Measurements from ENCODE around the gene SSTR3. TPM values are rescaled to one million over a fixed set of nuclear protein-coding genes. Genes with fewer than 3 reads are reported as not detected.
"Not testable (repeated sequence)": the region's sequence is repeated elsewhere in the genome, so short reads cannot be mapped to it uniquely, and the experiment has no call there.

The SSTR3 gene
- total RNA-seq, 1 donor from 2014 or later, result 0.09 TPM

GRCh38 chr22:37234736-37235711 lies 22.7 kb upstream of the SSTR3 start:
- H3K36me3 Mint-ChIP-seq (ENCODE audit: low read depth), result no peaks in the 10 kb centered on the region
- H3K4me3 Mint-ChIP-seq, result no peak overlapping the region
- H3K27me3 Mint-ChIP-seq (ENCODE audit: low read depth), result no peaks in the 10 kb centered on the region
- no peaks in the 10 kb centered on the region for H3K9me3 Mint-ChIP-seq
- DNase-seq (ENCODE audit: low read depth, low spot score), result no peak
- H3K4me1 Mint-ChIP-seq, result no peaks in the 10 kb centered on the region
- no peak for TF ChIP-seq CTCF (conservative IDR thresholded peaks at IDR 0.05)
- no peak overlapping the region for H3K27ac Mint-ChIP-seq (ENCODE audit: unreplicated experiment)

DNA sequence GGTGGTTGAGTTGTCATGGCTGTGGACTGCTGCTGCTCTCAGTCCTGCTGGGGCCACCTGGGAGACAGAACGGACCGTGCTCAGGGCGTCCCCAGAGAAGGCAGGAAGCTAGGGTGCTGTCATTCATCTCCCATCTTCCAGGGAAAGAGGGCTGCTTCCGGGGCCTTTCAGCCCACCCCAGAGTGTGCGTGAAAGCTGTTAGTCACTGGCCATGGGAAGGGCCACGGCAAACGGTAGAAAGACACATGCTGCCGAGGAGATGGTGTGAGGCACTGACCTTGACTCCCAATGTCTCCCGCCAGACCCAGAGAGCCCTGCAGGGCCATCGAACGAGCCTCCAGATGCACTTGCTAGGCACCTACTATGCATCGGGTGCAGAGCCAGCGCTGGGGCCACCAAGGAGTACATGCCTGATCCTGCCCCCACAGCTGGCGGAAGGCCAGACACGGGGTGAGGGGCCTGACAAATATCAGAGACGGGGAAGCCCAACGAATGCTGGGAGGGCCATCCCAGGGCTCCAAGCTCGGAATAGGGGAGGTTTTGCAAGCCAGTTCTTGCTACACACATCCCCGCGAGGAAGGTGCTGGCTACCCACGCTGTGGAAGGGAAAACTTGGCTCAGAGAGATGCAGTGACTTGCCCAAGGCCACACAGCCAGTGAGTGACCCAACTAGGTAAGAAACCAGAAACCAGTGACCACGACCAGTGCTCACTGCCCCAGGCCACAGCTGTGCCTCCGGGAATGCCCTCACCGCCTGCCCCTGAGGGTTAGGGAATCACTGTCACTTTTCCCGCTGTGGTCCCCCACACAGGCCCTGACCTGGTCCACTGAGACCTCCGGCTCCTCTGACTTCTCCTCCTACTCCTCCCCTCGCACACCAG lies 21.7 kb upstream of the SSTR3 start:
- no peaks in the 10 kb centered on the region for H3K27me3 Mint-ChIP-seq (ENCODE audit: low read depth)
- DNase-seq (ENCODE audit: low read depth, low spot score), result no peak
- no peaks in the 10 kb centered on the region for H3K9me3 Mint-ChIP-seq
- no peaks in the 10 kb centered on the region for H3K36me3 Mint-ChIP-seq (ENCODE audit: low read depth)
- no peak for TF ChIP-seq CTCF (conservative IDR thresholded peaks at IDR 0.05)
- H3K4me1 Mint-ChIP-seq, result no peaks in the 10 kb centered on the region
- H3K4me3 Mint-ChIP-seq, result no peak overlapping the region
- H3K27ac Mint-ChIP-seq (ENCODE audit: unreplicated experiment), result no peak overlapping the region

DNA sequence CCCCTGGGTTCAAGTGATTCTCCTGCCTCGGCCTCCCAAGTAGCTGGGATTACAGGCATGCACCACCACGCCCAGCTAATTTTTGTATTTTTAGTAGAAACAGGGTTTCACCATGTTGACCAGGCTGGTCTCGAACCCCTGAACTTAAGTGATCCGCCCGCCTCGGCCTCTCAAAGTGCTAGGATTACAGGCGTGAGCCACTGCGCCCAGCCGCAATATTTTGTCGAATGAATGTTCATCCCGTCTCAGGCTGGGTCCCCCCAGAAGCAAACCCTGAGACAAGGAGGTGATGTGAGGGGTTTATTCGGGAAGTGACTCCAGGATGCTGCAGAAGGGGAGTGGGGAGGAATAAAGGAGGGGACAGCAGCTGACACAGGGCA lies 21.1 kb upstream of the SSTR3 start:
- not testable (repeated sequence) for H3K4me3 Mint-ChIP-seq; DNase-seq (ENCODE audit: low read depth, low spot score); H3K36me3 Mint-ChIP-seq (ENCODE audit: low read depth); H3K4me1 Mint-ChIP-seq; H3K27me3 Mint-ChIP-seq (ENCODE audit: low read depth); H3K27ac Mint-ChIP-seq (ENCODE audit: unreplicated experiment); H3K9me3 Mint-ChIP-seq

- Mint-ChIP-seq H3K27ac (ENCODE audit: unreplicated experiment) (no peak overlapping the region), H3K9me3 (no peaks in the 10 kb centered on the region), H3K4me1 (no peaks in the 10 kb centered on the region), H3K4me3 (no peak overlapping the region), H3K36me3 (ENCODE audit: low read depth) (no peaks in the 10 kb centered on the region), H3K27me3 (ENCODE audit: low read depth) (no peaks in the 10 kb centered on the region)
- DNase-seq (ENCODE audit: low read depth, low spot score), result no peak
- no peak for TF ChIP-seq CTCF (conservative IDR thresholded peaks at IDR 0.05)
These were observed 20.1 kb upstream of the SSTR3 start for GRCh38 chr22:37232140-37232998.

DNA sequence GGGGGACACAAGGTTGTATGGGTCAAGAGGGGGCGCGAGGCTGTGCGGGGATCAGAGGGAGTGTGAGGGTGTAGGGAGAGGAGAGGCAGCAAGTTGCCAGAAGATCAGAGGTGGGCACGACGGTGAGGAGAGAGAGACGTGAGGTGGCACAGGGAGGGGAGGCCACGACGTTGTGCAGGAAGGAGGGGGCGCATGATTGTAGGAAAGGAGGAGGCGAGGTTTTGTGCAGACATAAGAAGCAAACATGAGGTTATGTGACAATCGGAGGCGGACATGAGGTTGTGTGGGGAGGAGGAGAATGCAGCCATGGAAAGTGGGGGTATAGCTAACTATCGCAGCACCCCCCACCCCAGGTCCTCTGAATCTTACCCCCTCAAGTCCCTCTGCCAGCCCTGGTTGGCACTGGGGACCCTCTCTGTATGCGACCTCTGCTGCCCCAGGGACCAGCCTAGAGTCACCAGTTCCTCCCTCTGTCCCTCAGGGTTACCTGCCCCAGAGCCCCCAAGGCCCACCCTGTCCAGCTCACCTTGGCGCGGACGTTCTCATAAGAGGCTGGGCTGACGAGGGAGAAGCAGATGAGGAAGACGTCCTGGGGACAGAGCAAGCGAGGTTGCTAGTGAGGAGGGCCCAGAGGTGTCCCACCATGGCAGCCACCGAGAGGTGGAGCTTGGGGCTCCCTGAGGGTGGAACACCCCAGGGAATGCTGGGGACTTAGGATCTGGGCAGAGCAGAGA lies 19.3 kb upstream of the SSTR3 start:
- H3K4me1 Mint-ChIP-seq, result no peaks in the 10 kb centered on the region
- H3K36me3 Mint-ChIP-seq (ENCODE audit: low read depth), result no peaks in the 10 kb centered on the region
- no peak for DNase-seq (ENCODE audit: low read depth, low spot score)
- TF ChIP-seq CTCF (conservative IDR thresholded peaks at IDR 0.05), result no peak
- H3K4me3 Mint-ChIP-seq, result no peak overlapping the region
- no peaks in the 10 kb centered on the region for H3K9me3 Mint-ChIP-seq
- H3K27ac Mint-ChIP-seq (ENCODE audit: unreplicated experiment), result peak overlapping the region; percentile 57
- no peaks in the 10 kb centered on the region for H3K27me3 Mint-ChIP-seq (ENCODE audit: low read depth)

Data from neural crest cell (in vitro differentiated cells).